Thoracic aorta (tissue), 2 donors: Measurements from ENCODE around the gene CAPN5. TPM values are rescaled to one million over a fixed set of nuclear protein-coding genes. Genes with fewer than 3 reads are reported as not detected.

Experiments used
- ATAC-seq: fragments of 150-250 bp; one replicate; pipeline ENCODE4 v1.8.0; 2017; ENCODE audit warnings: low read depth; ENCODE audit not compliant: insufficient number of reproducible peaks, low FRiP score
- DNase-seq: peaks from one replicate; pipeline ENCODE4 v3.0.0-alpha.2; 2020; ENCODE audit warnings: low spot score
- H3K27ac ChIP-seq, 2 donors: fragments of 200-600 bp; sonication (generic); 1 replicate in 1 of 2; 2 replicates in 1 of 2; pipeline ENCODE4 v1.5.1; 2016; ENCODE audit warnings: mild to moderate bottlenecking in 2 of 2, moderate library complexity in 2 of 2
- H3K27me3 ChIP-seq: fragments of 200-600 bp; sonication (generic); replicated peaks from 2 replicates; pipeline ENCODE4 v1.6.0; 2016; ENCODE audit warnings: mild to moderate bottlenecking; ENCODE audit not compliant: insufficient read depth
- H3K36me3 ChIP-seq: fragments of 200-600 bp; sonication (generic); one replicate; pipeline ENCODE4 v1.5.1; 2016
- H3K4me1 ChIP-seq, 2 donors: fragments of 200-600 bp; sonication (generic); 1 replicate in 1 of 2; 2 replicates in 1 of 2; pipeline versions ENCODE4 v1.5.1 to v1.6.0; 2016; ENCODE audit warnings: low read depth in 2 of 2, mild to moderate bottlenecking in 1 of 2; ENCODE audit not compliant: control insufficient read depth in 1 of 2
- H3K4me3 ChIP-seq: fragments of 200-600 bp; sonication (generic); 2 replicates; pipeline ENCODE4 v1.5.1; 2016; ENCODE audit warnings: mild to moderate bottlenecking
- H3K9me3 ChIP-seq: fragments of 200-600 bp; sonication (generic); 2 replicates; pipeline ENCODE4 v1.5.1; 2016
- CTCF ChIP-seq: fragments of 200-600 bp; sonication (generic); IDR thresholded peaks from one replicate; pipeline ENCODE4 v1.5.1; 2019; ENCODE audit warnings: antibody characterized with exemption
- total RNA-seq, 2 donors: library from RNA; depleted of rRNA; stranded (reverse); fragments of >200 nt; gene quantifications; one replicate each; pipeline versions ENCODE4 v1.1.0 to v1.2.3, GENCODE V29; 2016

Gene CAPN5
- total RNA-seq, 2 donors from 2014 or later = 9.5 to 20.8 TPM

- DNase-seq (no peak), ATAC-seq (no peak)
- H3K36me3 ChIP-seq = no peaks in the 10 kb centered on the region
- H3K4me3 ChIP-seq = no peak overlapping the region
- H3K9me3 ChIP-seq = no peaks in the 10 kb centered on the region
- H3K27me3 ChIP-seq = no peaks in the 10 kb centered on the region
- no peak overlapping the region for H3K27ac ChIP-seq
- no peak for TF ChIP-seq CTCF
- H3K4me1 ChIP-seq = no peaks in the 10 kb centered on the region
Measured at GRCh38 chr11:77165066-77165465, 98.3 kb downstream of the CAPN5 start.

GRCh38 chr11:77166021-77166420, 99.2 kb downstream of the CAPN5 start:
- Histone ChIP-seq H3K4me3 (no peak overlapping the region), H3K4me1 (no peaks in the 10 kb centered on the region), H3K27me3 (no peaks in the 10 kb centered on the region), H3K27ac (no peak overlapping the region), H3K9me3 (no peaks in the 10 kb centered on the region), H3K36me3 (no peaks in the 10 kb centered on the region)
- ATAC-seq (no peak), DNase-seq (no peak)
- TF ChIP-seq CTCF = no peak

GRCh38 chr11:77167111-77167626, 100.4 kb downstream of the CAPN5 start:
- H3K36me3 ChIP-seq = no peaks in the 10 kb centered on the region

GRCh38 chr11:77167791-77168190, 101.0 kb downstream of the CAPN5 start:
- Histone ChIP-seq H3K36me3 (no peaks in the 10 kb centered on the region), H3K4me3 (no peak overlapping the region), H3K9me3 (no peaks in the 10 kb centered on the region), H3K27me3 (no peaks in the 10 kb centered on the region), H3K4me1 (no peaks in the 10 kb centered on the region), H3K27ac (no peak overlapping the region)
- ATAC-seq (no peak), DNase-seq (no peak)
- TF ChIP-seq CTCF = no peak

More at GRCh38 chr11:77167111-77167626, 100.4 kb downstream of the CAPN5 start:
- TF ChIP-seq CTCF = no peak
- ATAC-seq (no peak), DNase-seq (no peak)
- no peaks in the 10 kb centered on the region for H3K27me3 ChIP-seq
- no peaks in the 10 kb centered on the region for H3K9me3 ChIP-seq
- H3K4me1 ChIP-seq = no peaks in the 10 kb centered on the region
- no peak overlapping the region for H3K27ac ChIP-seq
- H3K4me3 ChIP-seq = no peak overlapping the region

- DNase-seq (no peak), ATAC-seq (no peak)
- Histone ChIP-seq H3K9me3 (no peaks in the 10 kb centered on the region), H3K4me1 (no peaks in the 10 kb centered on the region), H3K27me3 (no peaks in the 10 kb centered on the region), H3K4me3 (no peak overlapping the region), H3K27ac (no peak overlapping the region), H3K36me3 (no peaks in the 10 kb centered on the region)
- no peak for TF ChIP-seq CTCF
Measured at GRCh38 chr11:77170107-77170506, 103.3 kb downstream of the CAPN5 start.
